GM12865 (cell line): ENCODE measurements around the gene BMP2K.

Experiments used
- DNase-seq: peaks from one replicate; pipeline ENCODE4 v3.0.0; 2010; ENCODE audit warnings: low read depth
- H3K4me3 ChIP-seq: 2 replicates; pipeline ENCODE4 v1.5.1; 2011; ENCODE audit warnings: mild to moderate bottlenecking, low read depth, low read length, control low read depth
- TF ChIP-seq, protein P1 (sequence below): IDR thresholded peaks from 2 replicates; pipeline ENCODE4 v1.5.1; 2011; ENCODE audit warnings: low read length, control low read depth, low read depth, inconsistent platforms; ENCODE audit not compliant: insufficient read depth; ENCODE audit errors: missing control alignments

BMP2K gene

DNA sequence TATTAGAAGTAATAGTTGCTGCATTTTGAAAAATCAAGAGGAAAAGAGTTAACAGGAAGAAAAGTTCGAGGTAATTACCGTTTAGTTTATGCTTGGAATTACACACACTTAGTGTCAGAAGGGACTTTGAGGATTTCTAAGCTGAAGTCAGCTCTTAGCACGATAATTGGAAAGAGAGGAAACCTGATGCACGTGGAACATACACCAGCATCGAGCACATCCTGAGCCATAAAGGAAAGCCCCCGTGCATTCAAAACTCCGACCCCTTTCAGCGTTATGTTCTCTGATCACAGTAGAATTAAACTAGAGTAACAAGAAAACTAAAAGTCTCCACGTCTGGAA is 163.5 kb downstream of the BMP2K start:
- TF ChIP-seq, protein P1, sequence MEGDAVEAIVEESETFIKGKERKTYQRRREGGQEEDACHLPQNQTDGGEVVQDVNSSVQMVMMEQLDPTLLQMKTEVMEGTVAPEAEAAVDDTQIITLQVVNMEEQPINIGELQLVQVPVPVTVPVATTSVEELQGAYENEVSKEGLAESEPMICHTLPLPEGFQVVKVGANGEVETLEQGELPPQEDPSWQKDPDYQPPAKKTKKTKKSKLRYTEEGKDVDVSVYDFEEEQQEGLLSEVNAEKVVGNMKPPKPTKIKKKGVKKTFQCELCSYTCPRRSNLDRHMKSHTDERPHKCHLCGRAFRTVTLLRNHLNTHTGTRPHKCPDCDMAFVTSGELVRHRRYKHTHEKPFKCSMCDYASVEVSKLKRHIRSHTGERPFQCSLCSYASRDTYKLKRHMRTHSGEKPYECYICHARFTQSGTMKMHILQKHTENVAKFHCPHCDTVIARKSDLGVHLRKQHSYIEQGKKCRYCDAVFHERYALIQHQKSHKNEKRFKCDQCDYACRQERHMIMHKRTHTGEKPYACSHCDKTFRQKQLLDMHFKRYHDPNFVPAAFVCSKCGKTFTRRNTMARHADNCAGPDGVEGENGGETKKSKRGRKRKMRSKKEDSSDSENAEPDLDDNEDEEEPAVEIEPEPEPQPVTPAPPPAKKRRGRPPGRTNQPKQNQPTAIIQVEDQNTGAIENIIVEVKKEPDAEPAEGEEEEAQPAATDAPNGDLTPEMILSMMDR = no peak
- DNase-seq = no peak
- peak overlapping the region; percentile 72 for H3K4me3 ChIP-seq

DNA sequence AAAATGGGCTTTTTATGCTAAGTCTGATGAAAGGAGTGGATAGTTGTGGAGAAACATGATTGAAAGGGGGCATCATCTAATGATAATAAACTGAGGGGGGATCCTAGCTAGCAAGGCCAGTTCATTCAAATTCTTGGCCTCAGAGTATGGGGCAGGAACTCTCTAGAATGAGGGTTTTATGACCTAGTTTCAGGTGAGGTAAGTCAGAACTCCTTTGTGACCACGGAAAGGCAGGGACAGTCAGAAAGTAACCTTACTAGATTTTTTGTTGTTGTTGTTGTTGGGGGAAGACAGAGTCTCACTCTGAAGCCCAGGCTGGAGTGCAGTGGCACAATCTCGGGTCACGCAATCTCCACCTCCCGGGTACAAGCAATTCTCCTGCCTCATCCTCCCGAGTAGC is 164.6 kb downstream of the BMP2K start:
- TF ChIP-seq, protein P1 = no peak
- no peak overlapping the region for H3K4me3 ChIP-seq
- DNase-seq = peak; percentile 48

DNA sequence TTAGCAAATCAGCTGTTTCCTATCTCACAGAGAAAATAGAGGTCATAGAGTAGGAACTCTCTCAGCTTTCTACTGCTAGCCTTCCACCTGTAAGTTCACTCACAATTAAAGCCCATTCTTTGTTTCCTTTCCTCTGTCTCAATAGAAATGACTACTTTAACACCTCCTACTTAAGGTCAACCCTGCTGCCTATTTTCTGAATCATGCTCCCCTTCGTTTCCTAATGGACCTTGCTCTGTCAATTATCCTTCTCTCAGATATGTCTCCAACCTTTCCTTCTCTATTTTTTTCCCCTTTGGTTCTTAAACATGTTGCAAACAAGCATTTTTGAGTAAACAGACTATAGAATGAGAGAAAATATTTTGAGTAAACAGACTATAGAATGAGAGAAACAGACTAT is 168.2 kb downstream of the BMP2K start:
- TF ChIP-seq, protein P1 = no peak
- H3K4me3 ChIP-seq = no peak overlapping the region
- no peak for DNase-seq

DNA sequence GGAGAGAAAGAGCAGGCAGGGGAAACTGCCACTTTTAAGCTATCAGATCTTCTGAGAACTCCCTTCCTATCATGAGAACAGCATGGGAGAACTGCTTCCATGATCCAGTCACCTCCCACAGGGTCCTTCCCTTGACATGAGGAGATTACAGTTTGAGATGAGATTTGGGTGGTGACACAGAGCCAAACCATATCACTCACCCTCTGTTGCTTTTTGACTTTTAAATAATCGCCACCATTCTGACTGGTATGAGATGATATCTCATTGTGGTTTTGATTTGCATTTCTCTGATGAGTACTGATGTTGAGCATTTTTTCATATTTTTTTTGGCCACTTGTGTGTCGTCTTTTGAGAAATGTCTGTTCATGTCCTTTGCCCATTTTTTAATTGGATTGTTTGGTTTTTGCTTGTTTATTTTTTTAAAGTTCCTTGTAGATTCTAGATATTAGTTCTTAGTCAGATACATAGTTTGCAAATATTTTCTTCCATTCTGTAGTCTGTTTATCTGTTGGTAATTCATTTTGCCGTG is 169.6 kb downstream of the BMP2K start:
- H3K4me3 ChIP-seq = no peak overlapping the region
- TF ChIP-seq, protein P1 = no peak
- DNase-seq = no peak

DNA sequence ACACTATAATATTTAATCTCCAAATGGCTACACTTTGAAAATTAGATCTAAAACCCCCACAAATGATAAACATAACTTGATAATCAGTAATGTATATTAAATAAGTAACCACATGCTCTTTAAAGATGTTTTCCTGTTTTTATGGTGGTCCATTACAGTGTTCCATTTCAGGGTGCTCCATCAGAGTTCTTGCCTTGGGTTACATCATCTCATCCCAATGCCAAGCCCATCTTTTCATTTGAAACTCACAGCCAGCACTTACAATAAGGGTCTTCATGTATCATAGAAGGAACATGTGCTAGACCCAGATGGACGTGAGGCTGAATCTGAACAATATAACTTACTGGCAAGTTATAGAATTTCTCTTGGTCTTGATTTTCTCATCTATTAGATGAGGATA is 173.6 kb downstream of the BMP2K start:
- TF ChIP-seq, protein P1 = no peak
- H3K4me3 ChIP-seq = no peak overlapping the region
- no peak for DNase-seq

DNA sequence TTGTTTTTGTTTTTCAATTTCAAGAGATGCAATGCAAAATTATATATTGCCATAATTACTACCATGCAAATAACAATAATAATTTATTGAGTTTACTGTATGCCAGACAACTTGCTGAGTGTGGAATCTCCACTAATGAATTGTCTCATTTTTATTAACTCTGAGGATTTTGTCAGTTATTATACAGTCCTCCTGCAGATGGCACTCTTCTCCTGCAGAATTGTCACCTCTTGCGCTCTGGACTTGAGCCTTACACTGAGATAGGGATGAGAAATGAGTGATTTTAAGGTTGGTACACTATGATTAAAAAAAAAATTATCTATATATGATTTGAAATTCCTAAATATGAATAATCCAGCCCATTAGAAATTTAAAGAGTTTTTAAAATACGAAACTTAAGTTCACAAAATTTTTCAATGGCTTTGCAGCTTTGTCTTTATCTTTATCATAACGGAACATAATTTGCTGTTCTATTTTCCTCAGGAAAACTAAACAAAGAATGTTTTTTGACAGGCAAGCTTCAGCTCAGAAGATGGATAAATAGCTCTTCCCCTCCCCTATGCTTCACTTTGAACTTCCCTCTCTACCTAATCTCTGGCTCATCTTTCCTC is 175.8 kb downstream of the BMP2K start:
- TF ChIP-seq, protein P1 = peak; percentile 48
- H3K4me3 ChIP-seq = no peak overlapping the region
- DNase-seq = peak; percentile 53

DNA sequence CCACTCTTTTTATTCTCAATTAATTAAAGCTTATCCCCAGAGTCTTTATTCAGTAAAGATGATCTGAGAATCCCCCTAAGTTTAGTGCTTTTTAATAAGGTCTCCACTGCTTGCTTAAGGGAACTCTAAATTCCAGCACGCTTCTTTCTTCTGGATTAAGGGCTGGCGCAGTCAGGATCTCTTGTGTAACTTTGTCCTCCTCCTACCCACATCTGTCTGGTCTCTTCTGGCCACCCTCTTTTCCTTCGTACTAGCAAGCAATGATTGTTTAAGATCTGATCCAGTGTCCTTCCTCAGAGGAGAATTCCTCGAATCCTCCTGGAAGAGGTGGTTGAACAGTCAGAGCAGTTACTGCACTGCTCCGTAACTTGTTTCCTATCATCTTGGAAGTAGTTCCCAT is 177.1 kb downstream of the BMP2K start:
- no peak for DNase-seq
- TF ChIP-seq, protein P1 = no peak
- H3K4me3 ChIP-seq = no peak overlapping the region
